Left lung (tissue), 10 donors: Measurements from ENCODE around the gene STYXL1. TPM values are rescaled to one million over a fixed set of nuclear protein-coding genes. Genes with fewer than 3 reads are reported as not detected.
A peak's percentile ranks its signal among the peaks of the same experiment; 100 is the strongest.

Experiments used
- ATAC-seq: fragments of 200-7000 bp; cut with Tn5 transposase; one replicate; pipeline ENCODE4 v1.9.1; 2020; ENCODE audit warnings: moderate library complexity
- DNase-seq, 4 donors: peaks; one replicate each; pipeline ENCODE4 v3.0.0-alpha.2; 2013 to 2020
- H3K27ac ChIP-seq, 2 donors: fragments of 200-600 bp; sonication (generic) in 1 of 2; one replicate each; pipeline versions ENCODE4 v1.5.0 to v1.8.0; 2020 to 2021
- H3K27me3 ChIP-seq, 2 donors: fragments of 200-600 bp; sonication (generic) in 1 of 2; one replicate each; pipeline versions ENCODE4 v1.5.0 to v1.8.0; 2020 to 2021
- H3K36me3 ChIP-seq, 2 donors: fragments of 200-600 bp; sonication (generic) in 1 of 2; one replicate each; pipeline versions ENCODE4 v1.5.0 to v1.8.0; 2020 to 2021
- H3K4me1 ChIP-seq, 2 donors: fragments of 200-600 bp; one replicate each; pipeline ENCODE4 v1.8.0; 2021
- H3K4me3 ChIP-seq, 2 donors: fragments of 200-600 bp; sonication (generic) in 1 of 2; one replicate each; pipeline versions ENCODE4 v1.5.0 to v1.8.0; 2020 to 2021; ENCODE audit warnings: mild to moderate bottlenecking in 1 of 2
- H3K9me3 ChIP-seq, 2 donors: fragments of 200-600 bp; sonication (generic) in 1 of 2; one replicate each; pipeline versions ENCODE4 v1.5.0 to v1.8.0; 2020 to 2021
- CTCF ChIP-seq, 2 donors: fragments of 200-600 bp; sonication (generic) in 1 of 2; IDR thresholded peaks; one replicate each; pipeline versions ENCODE4 v1.5.0 to v1.8.0; 2021; ENCODE audit warnings: antibody characterized with exemption in 2 of 2
- intact Hi-C, 2 donors: fragments of 100-400 bp; cut with DNase I; formaldehyde crosslinking; loops; one replicate each; pipeline versions ENCODE4 v1.11.2 to v1.14.2; 2022
- polyA plus RNA-seq, 6 donors: library from polyadenylated mRNA; unstranded; fragments of 120-200 nt; gene quantifications; one replicate each; pipeline ENCODE4 v1.2.1, GENCODE V29; 2013; ENCODE audit not compliant: insufficient read length in 6 of 6
- total RNA-seq, 2 donors: library from RNA; stranded (reverse); fragmentation: NEBNext Ultra II Directional; extraction: Animal tissue kit (Norgen Biotek cat#: 25700); gene quantifications; one replicate each; pipeline ENCODE4 v1.2.1, GENCODE V29; 2021
- donor health status: DM: no; HTN: yes; CAD: no.
- donor health status: DM: no; HTN: no; CAD: no.

STYXL1 gene
- total and polyA plus RNA-seq, 8 donors, result 32.4 to 49.5 (median 37.7) TPM

DNA sequence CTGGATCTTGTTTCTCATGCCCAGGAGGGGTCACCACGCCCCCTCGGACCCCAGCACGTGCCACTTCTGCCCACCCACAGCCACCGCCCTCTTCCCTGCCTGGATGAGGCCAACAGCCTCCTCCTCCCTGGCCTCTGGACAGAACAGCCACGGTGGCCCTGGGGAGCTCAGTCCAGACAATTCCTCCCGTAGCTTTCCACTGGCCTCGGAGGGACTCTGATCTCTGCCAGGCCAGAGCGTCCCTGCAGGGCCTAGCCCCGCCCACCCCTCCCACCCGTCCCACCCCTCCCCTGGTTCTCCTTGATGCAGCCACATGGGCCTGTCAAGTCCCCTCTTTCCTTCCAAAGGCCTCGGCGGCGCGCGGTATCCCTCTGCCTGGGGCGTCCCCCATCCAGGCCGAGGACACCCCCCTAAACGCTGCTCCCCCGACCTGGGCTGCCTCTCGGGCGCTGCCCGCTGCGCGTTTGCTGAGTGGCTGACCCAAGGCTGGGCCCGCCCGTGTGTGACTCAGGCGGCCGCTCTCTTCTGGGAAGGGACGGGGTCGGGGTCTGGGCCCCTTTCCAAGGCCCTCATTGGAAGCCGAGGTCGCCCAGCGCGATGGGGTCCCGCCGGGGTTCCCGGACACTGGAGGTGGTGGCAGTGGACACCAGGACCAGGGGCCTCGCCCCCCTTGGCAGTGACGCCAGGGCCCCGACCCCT is 54.0 kb downstream of the STYXL1 start:
- peak overlapping the region; percentile 89 to 99 for H3K4me3 ChIP-seq
- no peaks in the 10 kb centered on the region for H3K9me3 ChIP-seq
- no peak for TF ChIP-seq CTCF (IDR thresholded peaks at IDR 0.05)
- intact Hi-C loops, result loop anchor here in 1 of 2 donors (10.0 kb wide), 1 partner anchor 109 kb away; no protein-coding TSS in a partner anchor
- no peaks in the 10 kb centered on the region for H3K27me3 ChIP-seq
- H3K4me1 ChIP-seq, result peaks cover 10 to 57% of the 10 kb centered on the region in 2 donors
- peak overlapping the region; percentile 85 to 88 for H3K27ac ChIP-seq
- DNase-seq (peak in 2 of 4 donors; percentile 59 to 90), ATAC-seq (peak; percentile 50)
- peaks cover 0 to 17% of the 10 kb centered on the region in 2 donors for H3K36me3 ChIP-seq

- DNase-seq (peak in 1 of 4 donors; percentile 67), ATAC-seq (no peak)
- Histone ChIP-seq H3K4me1 (peaks cover 10 to 53% of the 10 kb centered on the region in 2 donors), H3K27ac (no peak overlapping the region), H3K4me3 (no peak overlapping the region), H3K9me3 (no peaks in the 10 kb centered on the region), H3K36me3 (peaks cover 0 to 28% of the 10 kb centered on the region in 2 donors), H3K27me3 (no peaks in the 10 kb centered on the region)
- TF ChIP-seq CTCF (IDR thresholded peaks at IDR 0.05), result no peak
- intact Hi-C loops, result loop anchor here in 1 of 2 donors (10.0 kb wide), 1 partner anchor 107 kb away; no protein-coding TSS in a partner anchor
Measured at GRCh38 chr7:75992083-75992755, 55.6 kb downstream of the STYXL1 start.

GRCh38 chr7:75991531-75992082 is 56.2 kb downstream of the STYXL1 start:
- no peaks in the 10 kb centered on the region for H3K9me3 ChIP-seq
- no peak overlapping the region for H3K27ac ChIP-seq
- TF ChIP-seq CTCF (IDR thresholded peaks at IDR 0.05), result no peak
- intact Hi-C loops, result loop anchor here in 1 of 2 donors (10.0 kb wide), 1 partner anchor 107 kb away; no protein-coding TSS in a partner anchor
- H3K4me3 ChIP-seq, result no peak overlapping the region
- no peaks in the 10 kb centered on the region for H3K27me3 ChIP-seq
- peaks cover 0 to 34% of the 10 kb centered on the region in 2 donors for H3K36me3 ChIP-seq
- peaks cover 10 to 47% of the 10 kb centered on the region in 2 donors for H3K4me1 ChIP-seq
- ATAC-seq (no peak), DNase-seq (peak in 1 of 4 donors; percentile 29)

GRCh38 chr7:75989500-75990388 is 58.1 kb downstream of the STYXL1 start:
- H3K9me3 ChIP-seq, result no peaks in the 10 kb centered on the region
- H3K27me3 ChIP-seq, result no peaks in the 10 kb centered on the region
- TF ChIP-seq CTCF (IDR thresholded peaks at IDR 0.05), result no peak
- no peak overlapping the region for H3K27ac ChIP-seq
- peaks cover 7 to 28% of the 10 kb centered on the region in 2 donors for H3K4me1 ChIP-seq
- DNase-seq (peak in 3 of 4 donors; percentile 22 to 58 (median 27)), ATAC-seq (no peak)
- intact Hi-C loops, result loop anchor here in 1 of 2 donors (10.0 kb wide), 1 partner anchor 105 kb away; no protein-coding TSS in a partner anchor
- peaks cover 0 to 45% of the 10 kb centered on the region in 2 donors for H3K36me3 ChIP-seq
- H3K4me3 ChIP-seq, result no peak overlapping the region
